HEK293T (cell line): ENCODE measurements around the gene MCTP2.

ENCODE experiments used
- BHLHE40 ChIP-seq: fragments of 450-650 bp; IDR thresholded peaks from 2 replicates; pipeline ENCODE4 v1.6.1; 2016; ENCODE audit warnings: mild to moderate bottlenecking, moderate library complexity, borderline replicate concordance
- CTBP1 ChIP-seq: fragments of 450-650 bp; IDR thresholded peaks from 2 replicates; pipeline ENCODE4 v1.6.1; 2016; ENCODE audit warnings: borderline replicate concordance
- ELF4 ChIP-seq: fragments of 450-650 bp; IDR thresholded peaks from 2 replicates; pipeline ENCODE4 v1.6.1; 2017; ENCODE audit warnings: antibody characterized with exemption
- FOXA1 ChIP-seq: fragments of 450-650 bp; IDR thresholded peaks from 2 replicates; pipeline ENCODE4 v1.6.1; 2016; ENCODE audit warnings: mild to moderate bottlenecking
- FOXK2 ChIP-seq: fragments of 450-650 bp; IDR thresholded peaks from 2 replicates; pipeline ENCODE4 v1.6.1; 2016; ENCODE audit warnings: mild to moderate bottlenecking
- FOXM1 ChIP-seq: fragments of 450-650 bp; IDR thresholded peaks from 2 replicates; pipeline ENCODE4 v1.6.1; 2017; ENCODE audit warnings: mild to moderate bottlenecking, borderline replicate concordance
- L3MBTL2 ChIP-seq: fragments of 450-650 bp; conservative IDR thresholded peaks from 2 replicates; pipeline ENCODE4 v1.6.1; 2016; ENCODE audit warnings: mild to moderate bottlenecking
- SP1 ChIP-seq: fragments of 450-650 bp; IDR thresholded peaks from 2 replicates; pipeline ENCODE4 v1.6.1; 2017
- SUZ12 ChIP-seq: fragments of 450-650 bp; IDR thresholded peaks from 2 replicates; pipeline ENCODE4 v1.6.1; 2016; ENCODE audit warnings: mild to moderate bottlenecking
- TARDBP ChIP-seq: fragments of 450-650 bp; IDR thresholded peaks from 2 replicates; pipeline ENCODE4 v1.6.1; 2016

DNA sequence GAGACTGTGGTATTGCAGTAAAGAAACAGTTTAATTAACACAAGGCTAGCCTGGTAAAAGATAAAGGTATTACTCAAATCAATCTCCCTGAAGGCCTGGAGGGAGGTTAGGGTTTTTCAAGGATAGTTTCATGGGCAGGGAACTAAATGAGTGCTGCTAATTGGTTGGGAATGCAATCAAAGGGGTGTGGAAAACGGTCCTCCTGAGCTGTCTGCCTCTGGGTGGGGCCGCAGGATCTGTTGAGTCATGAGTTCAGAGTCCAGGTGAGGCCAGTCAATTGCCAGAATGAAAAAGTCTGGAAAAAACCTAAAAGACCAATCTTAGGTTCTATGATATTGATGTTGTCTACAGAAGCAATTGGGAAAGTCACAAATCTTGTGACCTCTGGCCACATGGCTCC, 293.2 kb downstream of the MCTP2 start:
- TF ChIP-seq FOXA1 (no peak), SP1 (no peak), SUZ12 (no peak), BHLHE40 (no peak), FOXK2 (no peak), FOXM1 (no peak), ELF4 (no peak), CTBP1 (no peak), L3MBTL2 (no peak), TARDBP (no peak)
